Measurements from ENCODE around the gene RNASE11. TPM values are rescaled to one million over a fixed set of nuclear protein-coding genes. Genes with fewer than 3 reads are reported as not detected.

Gene RNASE11
- total RNA-seq, 5 donors from 2014 or later (not counting 1 experiment from before 2014, with no cell fraction given): not detected

- Histone ChIP-seq H3K4me1 (ENCODE audit: control insufficient read depth in 1 of 2, extremely low read depth in 1 of 2, insufficient read depth in 2 of 2, low read length in 2 of 2) (no peaks in the 10 kb centered on the region), H3K4me3 (ENCODE audit: control insufficient read depth in 1 of 2, extremely low read depth in 1 of 2, low read length in 1 of 2) (no peak overlapping the region), H3K36me3 (ENCODE audit: control insufficient read depth in 2 of 2, extremely low read depth in 1 of 2, insufficient read depth in 1 of 2, low read length in 1 of 2) (no peaks in the 10 kb centered on the region), H3K9me3 (no peaks in the 10 kb centered on the region), H3K27ac (ENCODE audit: low read length) (no peak overlapping the region), H3K27me3 (replicated peaks in 1 of 2; ENCODE audit: control insufficient read depth in 2 of 2, extremely low read depth in 1 of 2, insufficient read depth in 2 of 2, low read length in 1 of 2) (no peaks in the 10 kb centered on the region)
- ChIA-PET CTCF (interaction anchor here in 1 of 2 donors (1.2 kb wide), 1 partner anchor 133 kb away, joined by 3 read pairs; no protein-coding TSS in a partner anchor), POLR2A (no interaction called here)
- DNase-seq (no peak), ATAC-seq (replicated peaks in 1 of 4) (no peak)
- H3K27me3 Mint-ChIP-seq: peaks cover 7 to 23% of the 10 kb centered on the region in 2 donors
- no CpG with 5 or more reads among the region's 3 CpGs for WGBS (ENCODE audit: insufficient coverage)
- H3K4me1 Mint-ChIP-seq: no peaks in the 10 kb centered on the region
- H3K9me3 Mint-ChIP-seq: no peaks in the 10 kb centered on the region
- no peak overlapping the region for H3K27ac Mint-ChIP-seq
- no peak overlapping the region for H3K4me3 Mint-ChIP-seq
- peaks cover 4% of the 10 kb centered on the region for H3K36me3 Mint-ChIP-seq
Observed at GRCh38 chr14:20546877-20547276, 40.9 kb downstream of the RNASE11 start.

GRCh38 chr14:20539906-20540305 is 47.9 kb downstream of the RNASE11 start:
- no peak for DNase-seq
- CTCF ChIA-PET: interaction anchor here in 1 of 2 donors (0.5 kb wide), 1 partner anchor 152 kb away, joined by 3 read pairs; no protein-coding TSS in a partner anchor
- WGBS (ENCODE audit: insufficient coverage): 76% methylated on average over 3 of the region's 4 CpGs

More at GRCh38 chr14:20539906-20540305, 47.9 kb downstream of the RNASE11 start:
- POLR2A ChIA-PET: no interaction called here
- Mint-ChIP-seq H3K27ac (no peak overlapping the region), H3K4me3 (no peak overlapping the region), H3K36me3 (no peaks in the 10 kb centered on the region), H3K4me1 (peaks cover 0 to 1% (median 0%) of the 10 kb centered on the region in 3 donors), H3K27me3 (peaks cover 5 to 11% of the 10 kb centered on the region in 2 donors), H3K9me3 (no peaks in the 10 kb centered on the region)
- H3K4me3 ChIP-seq (ENCODE audit: control insufficient read depth in 1 of 2, extremely low read depth in 1 of 2, low read length in 1 of 2): no peak overlapping the region
- H3K4me1 ChIP-seq (ENCODE audit: control insufficient read depth in 1 of 2, extremely low read depth in 1 of 2, insufficient read depth in 2 of 2, low read length in 2 of 2): no peaks in the 10 kb centered on the region
- H3K27ac ChIP-seq (ENCODE audit: low read length): no peak overlapping the region
- H3K9me3 ChIP-seq: no peaks in the 10 kb centered on the region
- H3K36me3 ChIP-seq (ENCODE audit: control insufficient read depth in 2 of 2, extremely low read depth in 1 of 2, insufficient read depth in 1 of 2, low read length in 1 of 2): no peaks in the 10 kb centered on the region
- no peaks in the 10 kb centered on the region for H3K27me3 ChIP-seq (replicated peaks in 1 of 2; ENCODE audit: control insufficient read depth in 2 of 2, extremely low read depth in 1 of 2, insufficient read depth in 2 of 2, low read length in 1 of 2)
- no peak for ATAC-seq (replicated peaks in 1 of 4)

Other genes with a start within 250 kb of the RNASE11 start
- gene PARP2, start 244.4 kb downstream of the RNASE11 start, total RNA-seq: 10 to 100 TPM; 14.6 to 21.8 (median 15.8) TPM
- gene TEP1, start 174.5 kb downstream of the RNASE11 start, total RNA-seq: 10 to 100 TPM; 38.5 to 71.5 (median 65.5) TPM
- gene KLHL33, start 151.8 kb downstream of the RNASE11 start, total RNA-seq: under 1 TPM; 0.07 to 0.65 (median 0.22) TPM
- 10 to 100 TPM; 56.4 to 80.2 (median 61.5) TPM for gene OSGEP, start 133.2 kb downstream of the RNASE11 start, total RNA-seq
- gene APEX1, start 132.8 kb downstream of the RNASE11 start, total RNA-seq: 100 to 1,000 TPM in 4 of 5 donors, 10 to 100 TPM in 1; 92.9 to 142 (median 120) TPM
- gene PIP4P1, start 126.6 kb downstream of the RNASE11 start, total RNA-seq: 10 to 100 TPM; 54.2 to 72.8 (median 57.5) TPM
- 10 to 100 TPM; 47.7 to 86.2 (median 77.9) TPM for gene PNP, start 118.6 kb downstream of the RNASE11 start, total RNA-seq
- gene RNASE10, start 82.5 kb downstream of the RNASE11 start, total RNA-seq: 1 to 10 TPM in 2 of 5 donors, under 1 TPM in 3; 0.36 to 1.2 (median 0.66) TPM
- not detected for gene RNASE9, start 27.0 kb downstream of the RNASE11 start, total RNA-seq
- not detected for gene RNASE12, start 3.4 kb upstream of the RNASE11 start, total RNA-seq
- gene OR6S1, start 53.7 kb upstream of the RNASE11 start, total RNA-seq: not detected
- gene RNASE4, start 96.6 kb upstream of the RNASE11 start, total RNA-seq: under 1 TPM in 4 of 5 donors, not detected in 1; 0.46 to 0.86 (median 0.56) TPM
- 1 to 10 TPM in 1 of 5 donors, under 1 TPM in 2, not detected in 2; 0.85 to 1.4 (median 0.99) TPM for gene ANG, start 100.8 kb upstream of the RNASE11 start, total RNA-seq
- not detected for gene EDDM3A, start 157.9 kb upstream of the RNASE11 start, total RNA-seq
- not detected for gene EDDM3B, start 180.4 kb upstream of the RNASE11 start, total RNA-seq
- gene RNASE6, start 193.3 kb upstream of the RNASE11 start, total RNA-seq: 1 to 10 TPM in 4 of 5 donors, under 1 TPM in 1; 0.91 to 2.1 (median 1.3) TPM
- 1 to 10 TPM in 3 of 5 donors, not detected in 2; 1.5 to 2.3 (median 2.0) TPM for gene RNASE1, start 214.8 kb upstream of the RNASE11 start, total RNA-seq